Astrocyte (in vitro differentiated cells and primary cell): ENCODE data around the gene CEND1.

Experiments used
- CTCF ChIP-seq: IDR thresholded peaks from 2 replicates; pipeline ENCODE4 v1.5.1; 2011; ENCODE audit warnings: low read depth, mild to moderate bottlenecking, inconsistent platforms, low read length, moderate library complexity; ENCODE audit not compliant: insufficient read depth
- EZH2 ChIP-seq: IDR thresholded peaks from 2 replicates; pipeline ENCODE4 v1.6.1; 2012; ENCODE audit warnings: mild to moderate bottlenecking, low read length, inconsistent platforms; ENCODE audit not compliant: insufficient read depth

- TF ChIP-seq CTCF (no peak), EZH2 (no peak)
These were observed 44.5 kb downstream of the CEND1 start for GRCh38 chr11:745428-745827.
